Left ventricle myocardium superior (tissue), 1 donor: ENCODE data around the gene MRPL58. TPM values are rescaled to one million over a fixed set of nuclear protein-coding genes. Genes with fewer than 3 reads are reported as not detected.
"Not testable (repeated sequence)": the region's sequence is repeated elsewhere in the genome, so short reads cannot be mapped to it uniquely, and the experiment has no call there.

ENCODE experiments used
- ATAC-seq: fragments of 200-7000 bp; cut with Tn5 transposase; one replicate; pipeline ENCODE4 v1.9.1; 2020; ENCODE audit warnings: mild to moderate bottlenecking, moderate library complexity
- DNase-seq: peaks from one replicate; pipeline ENCODE4 v3.0.0-alpha.2; 2020
- intact Hi-C: fragments of 100-400 bp; cut with micrococcal nuclease; formaldehyde crosslinking; loops from one replicate; pipeline ENCODE4 v1.11.0; 2022
- total RNA-seq: library from RNA; stranded (reverse); fragmentation: NEBNext Ultra II Directional; extraction: Animal tissue kit (Norgen Biotek cat#: 25700); gene quantifications from one replicate; pipeline ENCODE4 v1.2.1, GENCODE V29; 2021
- donor health status: DM: no; HTN: yes; CAD: no; lungs with severe emphysema.

The MRPL58 gene
- total RNA-seq, 1 donor from 2014 or later, result 51.5 TPM

GRCh38 chr17:74982663-74983313 lies 29.7 kb upstream of the MRPL58 start:
- DNase-seq, intact Hi-C loops: not testable (repeated sequence)
- peak; percentile 5 for ATAC-seq

GRCh38 chr17:74986206-74986576 lies 26.3 kb upstream of the MRPL58 start:
- intact Hi-C loops, result no loop called here
- ATAC-seq (no peak), DNase-seq (no peak)

GRCh38 chr17:74987418-74987908 lies 25.0 kb upstream of the MRPL58 start, which contains the start of gene CDR2L:
Gene CDR2L, plus strand, starts transcription at chr17:74987632. Its CDS starts 412 bp downstream, at chr17:74988044.
- intact Hi-C loops, result no loop called here

GRCh38 chr17:74987909-74988711 lies 24.4 kb upstream of the MRPL58 start:
- intact Hi-C loops, result no loop called here
- DNase-seq (peak; percentile 89), ATAC-seq (peak; percentile 83)

More at GRCh38 chr17:74987418-74987908, 25.0 kb upstream of the MRPL58 start, which contains the start of gene CDR2L:
- ATAC-seq (peak; percentile 91), DNase-seq (peak; percentile 99)

GRCh38 chr17:74990581-74991105 lies 21.8 kb upstream of the MRPL58 start:
- intact Hi-C loops, result no loop called here
- ATAC-seq, result no peak
- DNase-seq, result no peak

GRCh38 chr17:74992223-74992622 lies 20.2 kb upstream of the MRPL58 start:
- ATAC-seq (no peak), DNase-seq (no peak)
- intact Hi-C loops, result no loop called here

GRCh38 chr17:74994440-74994839 lies 18.0 kb upstream of the MRPL58 start:
- no peak for ATAC-seq
- no peak for DNase-seq
- intact Hi-C loops, result no loop called here

- ATAC-seq (no peak), DNase-seq (no peak)
- intact Hi-C loops, result no loop called here
Measured at GRCh38 chr17:74995847-74996246, 16.6 kb upstream of the MRPL58 start.

GRCh38 chr17:74998783-74999182 lies 13.7 kb upstream of the MRPL58 start:
- peak; percentile 91 for ATAC-seq
- intact Hi-C loops, result no loop called here
- DNase-seq, result peak; percentile 59

- intact Hi-C loops, result no loop called here
- DNase-seq (peak; percentile 46), ATAC-seq (peak; percentile 88)
Measured at GRCh38 chr17:74999523-74999922, 12.9 kb upstream of the MRPL58 start.

- intact Hi-C loops, result no loop called here
- ATAC-seq (no peak), DNase-seq (no peak)
Measured at GRCh38 chr17:75001915-75002843, 10.3 kb upstream of the MRPL58 start.

- no peak for ATAC-seq
- intact Hi-C loops, result no loop called here
- no peak for DNase-seq
Measured at GRCh38 chr17:75003070-75003956, 9.2 kb upstream of the MRPL58 start.

- ATAC-seq (no peak), DNase-seq (no peak)
- intact Hi-C loops, result no loop called here
Measured at GRCh38 chr17:75003957-75004355, 8.5 kb upstream of the MRPL58 start.

- DNase-seq (no peak), ATAC-seq (no peak)
- intact Hi-C loops, result no loop called here
Measured at GRCh38 chr17:75004371-75004770, 8.1 kb upstream of the MRPL58 start.

- ATAC-seq, result no peak
- DNase-seq, result no peak
- intact Hi-C loops, result no loop called here
Measured at GRCh38 chr17:75005291-75005690, 7.2 kb upstream of the MRPL58 start.

- intact Hi-C loops, DNase-seq, ATAC-seq: not testable (repeated sequence)
Measured at GRCh38 chr17:75006084-75006483, 6.4 kb upstream of the MRPL58 start.

GRCh38 chr17:75006653-75007052 lies 5.8 kb upstream of the MRPL58 start:
- intact Hi-C loops, result no loop called here

GRCh38 chr17:75008373-75008772 lies 4.1 kb upstream of the MRPL58 start:
- ATAC-seq, result no peak
- intact Hi-C loops, result no loop called here
- DNase-seq, result no peak

More at GRCh38 chr17:75006653-75007052, 5.8 kb upstream of the MRPL58 start:
- ATAC-seq, result no peak
- DNase-seq, result no peak
